Fibroblast of the aortic adventitia (primary cell): ENCODE data around the gene NCAPD2. TPM values are rescaled to one million over a fixed set of nuclear protein-coding genes. Genes with fewer than 3 reads are reported as not detected.
"Not testable (repeated sequence)": the region's sequence is repeated elsewhere in the genome, so short reads cannot be mapped to it uniquely, and the experiment has no call there.

Experiments
- DNase-seq: peaks from one replicate; pipeline ENCODE4 v3.0.0-alpha.2; 2010; ENCODE audit warnings: low read depth
- H3K4me3 ChIP-seq: 2 replicates; pipeline ENCODE4 v1.5.1; 2011; ENCODE audit warnings: low read depth, mild to moderate bottlenecking, control low read depth, low read length, moderate library complexity
- CTCF ChIP-seq: IDR thresholded peaks from 2 replicates; pipeline ENCODE4 v1.5.1; 2011; ENCODE audit warnings: mild to moderate bottlenecking, low read length, control low read depth, inconsistent platforms; ENCODE audit not compliant: insufficient read depth
- total RNA-seq: library from RNA; depleted of rRNA; stranded (reverse); fragments of >200 nt; gene quantifications from 2 replicates; pipeline ENCODE4 v1.2.3, GENCODE V29; 2012; ENCODE audit warnings: low replicate concordance

NCAPD2 gene
- total RNA-seq, 1 donor = 43.1 TPM

GRCh38 chr12:6471989-6472360, 21.9 kb upstream of the NCAPD2 start:
- H3K4me3 ChIP-seq = no peak overlapping the region
- TF ChIP-seq CTCF = no peak
- DNase-seq = peak; percentile 54

- no peak overlapping the region for H3K4me3 ChIP-seq
- no peak for TF ChIP-seq CTCF
- no peak for DNase-seq
These were observed 21.4 kb upstream of the NCAPD2 start for GRCh38 chr12:6472491-6472890.

- DNase-seq, H3K4me3 ChIP-seq: not testable (repeated sequence)
These were observed 18.5 kb upstream of the NCAPD2 start for GRCh38 chr12:6475233-6475975.

GRCh38 chr12:6476489-6476888, 17.4 kb upstream of the NCAPD2 start:
- peak; percentile 86 for DNase-seq
- no peak for TF ChIP-seq CTCF
- H3K4me3 ChIP-seq = no peak overlapping the region

- not testable (repeated sequence) for DNase-seq, H3K4me3 ChIP-seq
These were observed 16.1 kb upstream of the NCAPD2 start for GRCh38 chr12:6477601-6478377.

GRCh38 chr12:6478416-6478815, 15.5 kb upstream of the NCAPD2 start:
- TF ChIP-seq CTCF = no peak
- DNase-seq = peak; percentile 23
- H3K4me3 ChIP-seq = no peak overlapping the region

- no peak overlapping the region for H3K4me3 ChIP-seq
- DNase-seq = no peak
- TF ChIP-seq CTCF = no peak
These were observed 5.7 kb upstream of the NCAPD2 start for GRCh38 chr12:6488240-6488639.
